Effector CD4-positive, alpha-beta T cell (primary cell): ENCODE data around the gene KCNF1.

Experiments used
- DNase-seq: peaks from one replicate; pipeline ENCODE4 v3.0.0-alpha.2; 2020

The KCNF1 gene

GRCh38 chr2:10880586-10881321 lies 31.0 kb upstream of the KCNF1 start:
- no peak for DNase-seq

DNA sequence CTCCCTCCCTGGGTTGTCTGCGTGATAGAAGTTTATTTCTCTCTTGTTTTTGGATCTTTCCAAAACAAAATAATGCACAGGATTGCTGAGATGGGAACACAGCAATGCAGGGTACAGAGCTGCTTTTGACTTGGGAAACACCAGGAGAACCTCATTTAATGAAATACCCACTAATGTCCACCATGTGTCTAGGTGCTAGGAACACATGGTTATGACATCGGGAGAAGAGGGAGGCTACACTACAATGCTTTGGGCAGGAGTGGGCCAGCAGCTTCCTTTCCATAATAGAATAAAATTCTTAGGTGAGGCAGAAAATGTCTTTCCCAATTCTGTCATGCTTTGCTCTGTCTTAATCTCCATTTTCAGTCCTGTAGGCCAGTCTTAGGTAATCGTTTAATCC lies 29.2 kb upstream of the KCNF1 start:
- DNase-seq: no peak

GRCh38 chr2:10883066-10883465 lies 28.7 kb upstream of the KCNF1 start:
- DNase-seq: no peak

DNA sequence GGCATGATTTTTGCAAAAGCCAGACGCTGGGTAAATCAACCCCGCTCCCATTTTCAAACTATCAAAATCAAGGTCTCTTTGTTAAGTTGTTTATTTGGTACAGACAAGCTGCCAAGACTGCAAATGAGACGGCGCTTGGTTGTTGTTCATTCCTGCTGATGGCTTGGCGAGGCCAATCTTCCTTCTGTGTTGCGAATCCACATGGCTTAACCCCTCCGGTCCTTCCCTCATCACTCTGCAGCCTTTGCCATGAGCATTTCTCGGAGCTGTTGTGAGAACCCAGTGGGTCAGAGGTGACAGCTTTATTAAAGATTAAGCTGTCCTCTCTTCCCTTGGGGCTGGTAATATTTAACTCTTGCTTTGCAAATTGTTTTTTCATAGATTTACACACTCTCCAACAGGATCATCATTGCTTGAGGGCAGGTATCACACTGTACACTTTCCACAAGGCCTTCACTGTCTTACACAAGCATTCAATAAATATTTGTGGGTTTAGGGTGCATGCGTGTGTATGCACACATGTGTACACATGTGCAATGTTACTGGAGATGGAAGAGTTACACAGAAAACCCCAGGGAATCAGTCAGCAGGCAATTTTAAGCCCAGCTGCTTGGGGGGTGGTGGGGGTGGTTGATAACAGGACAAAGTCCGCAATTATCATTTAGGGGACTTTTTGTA lies 27.8 kb upstream of the KCNF1 start:
- no peak for DNase-seq

- DNase-seq: no peak
Observed at GRCh38 chr2:10884574-10884975, 27.2 kb upstream of the KCNF1 start.

- no peak for DNase-seq
Observed at GRCh38 chr2:10885094-10885860, 26.5 kb upstream of the KCNF1 start.

GRCh38 chr2:10887476-10887875 lies 24.3 kb upstream of the KCNF1 start:
- no peak for DNase-seq

DNA sequence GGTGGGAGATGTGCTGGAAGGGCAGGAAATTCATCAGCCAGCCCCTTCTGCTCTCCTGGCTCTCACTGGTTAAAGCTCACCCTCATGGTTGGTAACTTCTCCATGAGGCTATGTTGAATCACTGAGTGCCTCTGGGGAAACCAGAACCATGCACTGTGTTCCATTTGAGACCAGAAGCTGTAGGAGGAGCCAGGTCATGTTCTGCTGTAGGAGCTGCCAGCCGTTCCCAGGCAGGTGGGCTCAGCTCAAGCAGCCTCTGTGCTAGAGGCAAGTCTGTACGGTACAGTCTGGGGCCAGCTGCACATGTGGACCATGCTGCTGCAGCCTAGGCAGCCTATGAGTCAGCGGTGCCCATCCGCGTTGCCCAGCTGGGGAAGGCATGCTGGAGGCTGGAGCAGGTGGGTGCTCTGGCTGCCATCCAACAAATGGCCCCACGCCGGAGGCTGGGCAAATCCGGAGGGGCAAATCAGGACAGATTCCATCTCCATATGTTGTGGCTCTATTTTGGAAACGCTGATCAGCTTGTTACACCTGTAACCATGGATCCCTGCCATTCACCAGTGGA lies 22.0 kb upstream of the KCNF1 start:
- DNase-seq: no peak

GRCh38 chr2:10890706-10891270 lies 20.9 kb upstream of the KCNF1 start:
- no peak for DNase-seq

GRCh38 chr2:10891390-10891789 lies 20.3 kb upstream of the KCNF1 start:
- DNase-seq: no peak

GRCh38 chr2:10891848-10892247 lies 19.9 kb upstream of the KCNF1 start:
- DNase-seq: no peak

DNA sequence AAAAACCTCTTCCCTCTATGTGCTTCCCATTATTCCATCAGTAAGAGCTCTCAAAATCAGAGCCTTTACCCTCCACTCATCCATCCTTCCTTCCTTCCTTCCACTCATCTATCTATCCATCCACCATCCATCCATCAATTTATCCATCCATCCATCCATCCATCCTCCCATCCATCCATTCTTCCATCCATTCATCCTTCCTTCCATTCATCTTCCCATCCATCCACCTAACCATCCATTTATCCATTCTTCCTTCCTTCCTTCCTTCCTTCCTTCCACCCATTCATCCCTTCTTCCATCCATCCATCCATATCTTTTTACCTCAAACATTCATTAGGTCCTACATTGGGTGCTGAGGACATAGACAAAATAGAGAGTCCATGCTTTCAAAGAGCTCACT lies 19.4 kb upstream of the KCNF1 start:
- DNase-seq: no peak

- DNase-seq: no peak
Observed at GRCh38 chr2:10892796-10893350, 18.9 kb upstream of the KCNF1 start.

- no peak for DNase-seq
Observed at GRCh38 chr2:10894264-10894935, 17.3 kb upstream of the KCNF1 start.

DNA sequence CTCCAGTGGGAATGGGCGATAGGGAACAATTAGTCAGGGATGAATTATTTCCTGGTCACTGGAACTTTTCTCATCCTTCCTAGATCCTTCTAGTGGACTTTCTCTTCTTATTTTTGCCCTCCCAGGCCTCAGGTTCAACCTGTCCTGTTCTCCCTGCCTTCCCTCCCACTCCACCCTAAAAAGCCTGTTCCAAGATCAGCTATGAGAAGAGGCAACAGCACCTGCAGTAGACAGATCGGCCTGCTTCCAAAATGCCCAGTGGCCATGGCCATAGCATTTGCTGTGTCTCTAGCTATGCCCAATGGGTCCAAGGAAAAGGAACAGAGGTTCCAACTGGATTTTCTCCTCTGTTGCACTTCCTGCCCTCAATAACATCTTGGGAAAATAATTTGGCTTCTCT lies 16.5 kb upstream of the KCNF1 start:
- no peak for DNase-seq

DNA sequence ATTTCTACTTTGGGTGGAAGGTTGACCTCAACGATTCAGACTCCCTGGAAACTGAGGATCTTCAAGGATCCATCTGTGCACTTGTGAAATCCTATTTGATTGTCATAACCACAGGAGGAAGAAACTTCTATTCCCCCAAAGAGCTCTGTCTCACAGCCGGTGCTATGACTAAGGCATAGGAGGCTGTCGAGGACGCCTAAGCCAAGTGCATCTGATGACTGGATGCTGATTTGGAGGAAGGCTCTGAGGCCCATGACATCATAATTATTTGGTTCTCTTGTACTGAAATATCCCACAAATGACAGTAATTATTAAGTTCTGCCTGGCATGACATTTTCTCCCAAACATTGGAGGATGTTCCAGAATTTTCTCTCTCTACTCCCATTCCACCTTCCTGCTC lies 13.8 kb upstream of the KCNF1 start:
- DNase-seq: no peak

- no peak for DNase-seq
Observed at GRCh38 chr2:10900216-10901109, 11.3 kb upstream of the KCNF1 start.

- no peak for DNase-seq
Observed at GRCh38 chr2:10901160-10901939, 10.4 kb upstream of the KCNF1 start.

- DNase-seq: no peak
Observed at GRCh38 chr2:10903861-10904210, 7.9 kb upstream of the KCNF1 start.

DNA sequence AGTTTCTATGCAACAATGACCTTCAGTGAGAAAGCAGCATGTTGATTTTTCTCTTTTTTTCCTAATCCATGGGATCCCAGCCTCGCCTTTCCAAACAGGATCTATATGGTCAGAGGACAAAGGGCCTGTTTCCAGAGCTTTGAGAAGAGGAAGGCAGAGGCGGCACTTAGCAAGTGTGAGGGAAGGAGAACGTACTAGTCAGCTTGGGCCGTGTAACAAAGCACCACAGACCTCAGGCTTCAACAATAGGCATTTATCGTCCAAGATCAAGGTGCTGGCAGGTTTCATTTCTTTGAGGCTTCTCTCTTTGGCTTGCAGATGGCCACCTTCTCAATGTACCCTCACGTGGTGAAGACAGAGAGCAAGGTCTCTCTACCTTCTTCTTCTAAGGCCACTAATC lies 7.3 kb upstream of the KCNF1 start:
- no peak for DNase-seq
